IPS-11a (cell line): Measurements from ENCODE around the gene PUDP.
"Not testable (repeated sequence)": the region's sequence is repeated elsewhere in the genome, so short reads cannot be mapped to it uniquely, and the experiment has no call there.

Experiments used
- H3K4me3 ChIP-seq: one replicate; pipeline ENCODE4 v1.5.1; 2013; ENCODE audit warnings: low read depth, low read length, control low read depth

The PUDP gene

DNA sequence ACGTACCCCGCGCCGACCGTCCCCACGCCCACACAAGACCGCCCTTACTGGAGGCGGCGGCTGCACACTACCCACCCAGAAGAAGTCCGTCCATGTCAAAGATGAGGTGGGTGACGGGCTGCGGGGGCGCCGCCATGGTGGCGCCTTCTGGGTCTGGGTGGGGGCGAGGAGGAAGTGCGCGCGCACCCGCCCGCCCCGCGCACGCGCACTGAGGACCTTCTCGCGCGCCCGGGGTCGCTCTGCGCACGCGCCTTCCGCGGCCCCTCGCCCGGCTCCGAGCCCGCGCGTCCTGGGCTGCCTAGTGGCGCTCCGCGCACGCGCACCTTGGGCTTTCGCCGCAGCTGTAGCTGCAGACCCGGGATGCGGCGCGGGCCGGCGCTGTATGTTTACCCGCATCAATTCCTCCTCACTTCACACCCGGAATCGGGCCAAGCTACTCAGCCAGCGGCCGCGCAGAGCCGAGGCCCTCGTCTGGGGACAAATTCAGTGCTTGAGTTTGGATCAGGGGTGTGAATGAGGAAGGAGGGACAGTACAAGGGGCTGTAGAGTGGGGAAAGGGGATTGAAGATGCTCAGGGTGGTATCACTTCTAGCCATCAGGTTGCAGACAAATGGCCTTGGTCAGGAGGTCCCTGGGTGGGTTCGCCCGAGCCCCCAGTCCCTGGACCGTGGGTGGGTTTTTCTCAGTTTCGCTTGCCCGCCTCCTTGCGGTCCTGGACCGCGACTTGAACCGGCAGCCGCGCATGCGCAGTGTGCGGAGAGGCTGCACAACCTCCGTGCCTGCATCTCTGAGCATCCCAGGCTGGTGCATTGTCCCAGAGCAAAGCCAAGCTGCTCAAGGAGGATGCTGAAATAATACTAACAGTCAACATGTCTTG lies at the start of gene PUDP:
Gene PUDP, minus strand, starts transcription at position 176 of the 877 bp plus-strand sequence. Its CDS starts 40 bp downstream, at position 136.
- H3K4me3 ChIP-seq: peak within 1 kb of the TSS; percentile 67

DNA sequence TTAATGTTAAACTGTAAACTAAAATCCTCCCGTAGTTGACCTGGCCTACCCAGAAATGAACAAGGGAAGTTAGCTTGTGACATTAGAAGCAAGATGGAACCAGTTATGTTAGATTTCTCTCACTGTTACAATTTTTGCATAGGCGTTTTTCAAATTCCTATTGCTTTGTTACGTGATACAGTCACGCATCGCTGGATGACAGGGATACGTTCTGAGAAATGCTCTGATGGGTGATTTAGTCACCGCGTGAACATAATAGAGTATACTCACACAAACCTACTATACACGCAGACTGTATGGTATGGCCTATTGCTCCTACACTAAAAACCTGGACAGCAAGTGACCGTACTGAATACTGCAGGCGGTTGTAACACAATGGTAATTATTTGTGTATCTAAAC lies 46.7 kb upstream of the PUDP start:
- H3K4me3 ChIP-seq: no peak overlapping the region

DNA sequence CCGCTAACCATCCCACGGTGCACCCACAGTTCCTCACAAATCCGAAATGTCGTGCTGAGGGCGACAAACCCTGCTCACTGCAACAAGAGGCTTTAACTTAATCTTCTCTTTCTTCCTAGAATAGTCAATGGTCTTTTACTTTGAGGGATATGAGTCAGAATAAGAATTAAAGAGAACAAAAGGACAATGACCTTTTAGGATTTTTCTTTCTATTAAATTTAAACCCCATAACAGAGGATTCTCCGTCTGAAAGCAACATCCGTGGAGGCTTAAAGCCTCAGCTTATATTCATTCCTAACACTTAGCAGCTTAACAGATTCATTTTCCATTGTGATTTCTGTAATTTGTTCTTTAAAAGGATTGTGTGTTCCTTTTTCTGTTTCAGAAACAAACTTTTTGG lies 44.9 kb upstream of the PUDP start:
- no peak overlapping the region for H3K4me3 ChIP-seq

DNA sequence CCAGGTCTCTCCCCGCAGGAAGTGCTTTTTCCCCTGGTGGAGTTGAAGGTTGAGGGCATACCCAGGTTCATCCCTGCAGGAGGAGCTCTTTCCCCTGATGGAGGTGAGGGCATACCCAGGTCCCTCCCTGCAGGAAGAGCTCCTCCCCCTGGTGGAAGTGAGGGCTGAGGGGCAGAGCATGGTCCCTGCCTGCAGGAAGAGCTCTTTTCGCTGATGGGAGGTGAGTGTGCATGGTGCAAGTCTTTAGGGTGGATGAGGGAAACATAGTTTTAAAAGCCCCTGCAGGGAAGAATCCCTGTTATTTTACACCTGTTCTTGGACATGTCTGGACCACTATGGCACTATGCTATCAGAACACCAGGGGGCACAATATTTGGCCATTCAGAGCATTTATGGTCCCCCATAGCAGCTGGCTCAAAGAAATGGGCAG lies 43.7 kb upstream of the PUDP start:
- no peak overlapping the region for H3K4me3 ChIP-seq

DNA sequence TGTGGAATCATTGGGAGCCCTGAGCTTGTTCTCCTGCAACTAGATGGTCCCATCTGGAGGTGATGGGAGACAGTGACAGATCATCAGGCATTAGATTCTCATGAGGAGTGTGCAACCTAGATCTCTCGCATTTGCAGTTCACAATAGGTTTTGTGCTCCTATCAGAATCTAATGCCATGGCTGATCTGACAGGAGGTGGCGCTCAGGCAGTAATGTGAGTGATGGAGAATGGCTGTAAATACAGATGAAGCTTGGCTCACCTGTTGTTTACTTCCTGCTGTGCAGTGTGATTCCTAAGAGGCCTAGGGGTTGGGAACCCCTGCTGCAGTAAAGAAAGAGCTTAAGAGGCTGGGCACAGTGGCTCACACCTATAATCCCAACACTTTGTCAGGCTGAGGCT lies 42.2 kb upstream of the PUDP start:
- no peak overlapping the region for H3K4me3 ChIP-seq

DNA sequence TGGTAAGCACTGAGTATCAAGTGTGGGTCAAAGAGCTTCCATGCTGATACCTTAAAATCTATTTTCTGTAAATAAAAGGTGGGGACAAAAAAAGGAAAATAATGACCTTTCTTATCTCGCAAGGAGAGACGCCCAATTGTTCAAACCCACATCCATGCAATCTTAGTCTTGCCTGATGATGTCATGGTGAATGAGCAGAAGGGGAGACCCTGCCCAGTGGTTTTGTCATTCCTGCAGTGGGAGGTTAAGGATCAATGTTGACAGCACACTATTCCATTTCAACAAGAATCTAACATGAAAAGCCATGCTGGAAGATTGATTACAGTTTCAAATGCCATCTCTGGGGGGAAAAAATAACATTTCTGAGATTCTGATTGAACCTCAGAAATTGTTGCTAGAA lies 40.7 kb upstream of the PUDP start:
- H3K4me3 ChIP-seq: no peak overlapping the region

DNA sequence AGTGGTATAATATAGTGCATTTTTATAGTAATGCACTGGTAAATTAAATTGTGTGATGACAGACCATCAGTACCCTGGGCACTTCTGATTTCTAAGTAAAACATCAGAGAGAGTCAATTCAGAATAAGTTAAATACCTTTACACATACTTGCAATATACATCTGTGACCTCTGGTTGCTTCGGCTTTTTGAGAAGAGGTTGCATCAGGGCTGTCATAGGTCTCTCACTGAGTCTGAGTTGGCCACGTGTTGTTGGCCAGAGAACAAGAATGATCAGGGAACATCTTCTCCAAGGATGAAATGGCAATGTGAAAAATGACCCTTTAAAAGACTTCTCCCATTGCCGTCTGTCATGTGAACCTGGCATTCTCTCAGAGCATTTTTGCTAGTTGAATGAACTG lies 36.9 kb upstream of the PUDP start:
- H3K4me3 ChIP-seq: no peak overlapping the region

DNA sequence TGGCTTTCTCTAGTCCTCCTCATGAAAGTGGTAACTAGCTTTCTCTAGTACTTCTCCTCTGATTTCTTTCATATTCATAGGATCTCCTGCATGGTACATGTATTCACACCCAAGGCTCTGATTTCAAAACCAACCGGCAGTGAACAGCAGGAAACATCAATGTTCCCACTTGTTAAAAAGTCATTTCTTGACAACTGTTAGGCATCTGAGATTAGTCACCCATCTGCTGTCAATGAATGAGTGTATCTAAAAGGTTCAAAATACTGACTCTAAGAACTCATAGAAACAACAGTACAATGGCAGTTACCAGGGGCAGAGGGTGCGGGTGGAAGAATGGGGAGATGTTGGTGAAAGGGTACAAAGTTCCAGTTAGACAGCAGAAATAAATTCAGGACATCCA lies 31.5 kb upstream of the PUDP start:
- no peak overlapping the region for H3K4me3 ChIP-seq

DNA sequence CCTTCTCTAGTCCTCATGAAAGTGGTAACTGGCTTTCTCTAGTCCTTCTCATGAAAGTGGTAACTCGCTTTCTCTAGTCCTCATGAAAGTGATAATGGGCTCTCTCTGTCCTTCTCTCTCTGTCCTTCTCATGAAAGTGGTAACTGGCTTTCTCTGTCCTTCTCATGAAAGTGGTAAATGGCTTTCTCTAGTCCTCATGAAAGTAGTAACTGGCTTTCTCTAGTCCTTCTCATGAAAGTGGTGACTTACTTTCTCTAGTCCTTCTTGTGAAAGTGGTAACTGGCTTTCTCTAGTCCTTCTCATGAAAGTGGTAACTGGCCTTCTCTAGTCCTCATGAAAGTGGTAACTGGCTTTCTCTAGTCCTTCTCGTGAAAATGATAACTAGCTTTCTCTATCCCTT lies 30.9 kb upstream of the PUDP start:
- H3K4me3 ChIP-seq: not testable (repeated sequence)

DNA sequence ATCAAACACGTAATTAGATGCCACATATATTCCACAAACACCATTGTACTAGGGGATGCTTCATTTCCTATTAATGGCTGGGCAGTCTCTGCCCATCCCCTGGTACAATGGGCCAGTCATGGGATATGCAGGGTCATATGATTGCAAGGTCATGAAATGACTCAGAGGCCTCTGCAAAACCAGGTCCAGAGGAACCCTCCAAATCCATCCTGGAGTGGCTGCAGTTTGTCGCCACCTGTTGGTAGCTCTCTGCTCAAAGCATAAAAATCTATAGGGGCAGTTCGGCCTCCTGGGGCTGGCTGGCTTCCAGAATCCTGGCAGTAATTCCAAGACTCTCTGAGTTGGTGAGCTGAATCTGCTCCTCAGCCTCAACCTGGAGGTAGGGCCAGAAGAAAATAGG lies 22.9 kb upstream of the PUDP start:
- no peak overlapping the region for H3K4me3 ChIP-seq

DNA sequence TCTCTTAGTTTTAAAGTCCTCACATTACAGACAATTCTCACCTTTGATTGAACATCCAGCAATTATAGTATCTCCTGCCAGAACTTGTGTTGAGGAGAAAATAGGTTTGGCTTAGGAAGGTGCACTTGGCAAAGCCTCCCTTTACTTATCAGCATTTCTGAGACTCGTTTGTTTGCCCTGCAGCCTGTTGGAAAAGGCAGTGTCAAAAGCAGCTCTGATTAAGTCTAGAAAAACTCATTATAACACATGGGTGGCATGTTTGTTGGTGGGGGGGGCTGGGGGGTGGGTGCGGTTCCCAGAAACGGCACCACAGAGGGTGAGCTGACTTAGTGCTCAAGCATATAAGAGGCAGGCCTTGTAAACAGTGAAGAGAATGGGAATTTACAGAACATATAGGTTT lies 21.7 kb upstream of the PUDP start:
- no peak overlapping the region for H3K4me3 ChIP-seq

DNA sequence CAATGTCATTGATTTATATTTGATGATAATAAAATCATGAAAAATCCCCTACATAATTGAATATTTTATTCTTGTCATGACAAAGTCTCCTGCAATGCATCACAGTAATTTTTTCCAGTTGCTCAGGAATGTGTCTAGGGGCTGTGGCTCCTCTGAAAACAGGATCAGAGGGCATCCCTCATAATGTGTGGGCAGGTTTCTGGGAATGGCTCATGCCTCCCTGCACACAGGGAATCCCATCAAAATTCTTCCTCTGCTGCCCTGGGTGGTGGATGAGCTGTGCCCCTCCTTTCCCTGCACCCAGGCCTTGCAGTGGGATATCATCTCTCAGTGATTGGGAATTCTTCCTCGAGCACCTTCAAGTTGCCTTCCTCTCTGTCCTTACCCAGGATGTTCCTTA lies 20.4 kb upstream of the PUDP start:
- no peak overlapping the region for H3K4me3 ChIP-seq

DNA sequence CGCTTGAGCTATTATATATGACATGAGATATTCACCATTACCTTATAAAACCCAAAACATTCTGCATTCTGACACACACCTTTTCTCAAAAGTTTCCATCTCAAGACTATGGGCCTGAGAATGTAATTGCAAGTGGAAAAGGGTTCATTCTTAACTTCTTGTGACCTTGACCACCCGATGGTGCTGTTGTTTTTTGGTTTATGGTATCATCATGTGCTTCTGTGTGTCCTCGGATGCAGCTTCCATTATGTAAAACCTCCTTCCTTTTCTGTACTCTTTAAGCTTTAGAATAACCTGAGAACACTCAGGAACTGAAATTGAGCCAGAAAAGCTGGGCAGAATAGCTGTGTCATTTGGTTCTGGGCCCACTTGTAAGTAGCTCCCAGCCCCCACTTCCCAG lies 16.2 kb upstream of the PUDP start:
- H3K4me3 ChIP-seq: no peak overlapping the region

DNA sequence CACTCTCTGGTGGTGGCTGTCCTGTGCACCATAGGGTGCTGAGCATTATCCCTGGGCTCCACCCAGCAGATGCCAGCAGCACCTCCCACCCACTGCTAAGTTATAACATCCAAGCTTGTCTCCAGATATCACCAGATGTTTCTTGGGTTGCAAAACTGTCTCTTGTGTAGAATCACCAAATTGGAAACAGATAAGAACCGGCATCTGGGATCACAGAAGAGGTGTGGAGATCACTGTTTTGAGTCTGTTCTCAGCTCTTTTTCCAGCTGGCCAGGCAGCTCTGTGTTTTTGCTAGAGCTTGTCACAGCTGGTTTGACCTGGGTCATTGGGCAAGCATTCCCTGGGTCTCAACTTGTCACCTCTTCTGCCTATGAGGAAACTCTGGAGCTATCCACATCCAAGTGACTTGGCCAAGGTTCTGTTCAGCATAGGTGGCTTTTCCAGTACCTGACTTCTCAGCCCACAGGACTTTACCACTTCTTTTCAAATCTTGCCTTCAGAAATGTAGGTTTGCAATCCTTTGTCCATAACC lies 15.3 kb upstream of the PUDP start:
- H3K4me3 ChIP-seq: no peak overlapping the region

DNA sequence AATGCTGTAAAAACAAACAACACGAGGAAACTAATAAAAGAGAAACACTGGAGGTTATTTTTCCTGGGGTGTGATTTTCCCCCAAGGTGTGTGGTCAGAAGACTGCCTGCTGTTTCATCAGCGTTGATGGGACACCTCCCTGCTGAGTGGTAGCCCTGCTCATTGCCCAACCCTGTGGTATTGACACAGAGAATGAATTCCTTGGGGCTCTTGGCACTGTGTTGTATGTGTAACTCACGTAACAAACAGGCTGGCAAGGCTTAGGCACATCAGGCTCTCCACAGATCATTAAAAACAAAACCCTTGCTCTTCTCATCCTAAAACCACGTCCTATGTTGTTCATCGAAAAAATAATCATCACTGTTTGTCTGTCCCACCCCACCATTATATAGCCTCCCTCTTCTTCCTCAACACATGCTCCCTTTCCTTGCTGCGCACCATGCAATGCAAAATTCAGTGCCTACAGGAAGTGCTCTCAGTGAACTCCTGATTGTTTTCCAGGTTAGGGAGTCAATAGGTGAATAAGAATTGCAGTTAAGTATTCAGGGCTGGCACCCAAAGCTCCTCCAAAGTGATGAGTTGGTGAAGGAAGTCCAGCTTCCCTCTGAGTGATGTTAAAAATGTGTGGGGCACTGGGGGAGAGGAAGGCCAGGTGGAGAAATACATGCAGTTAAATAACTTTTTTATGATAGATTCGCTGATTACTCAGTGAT lies 11.4 kb upstream of the PUDP start:
- H3K4me3 ChIP-seq: no peak overlapping the region

DNA sequence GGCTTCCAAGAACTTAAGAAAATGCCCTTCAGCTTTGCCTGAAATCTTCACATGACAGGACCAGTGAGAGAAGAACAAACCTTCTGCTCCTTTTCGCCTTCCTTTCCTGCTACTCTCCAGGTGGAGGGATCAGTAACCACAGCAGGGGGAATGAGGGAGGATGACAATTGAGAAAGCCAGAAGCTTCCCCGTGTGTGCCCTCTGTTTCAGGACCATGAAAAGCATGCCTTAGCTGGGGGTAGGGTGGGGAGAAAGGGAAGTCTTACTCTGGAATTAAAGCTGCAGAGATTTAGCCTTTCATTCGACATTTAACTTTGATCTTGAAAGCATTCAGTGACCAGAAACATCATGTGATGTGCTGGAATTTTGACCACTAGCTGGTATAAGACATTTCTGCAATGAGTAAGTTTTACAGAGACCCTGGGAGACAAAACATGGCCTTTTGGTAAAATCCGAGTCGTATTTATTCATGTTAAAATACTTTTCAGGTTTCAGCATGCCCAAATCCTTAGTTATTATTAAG lies 10.6 kb upstream of the PUDP start:
- H3K4me3 ChIP-seq: no peak overlapping the region

DNA sequence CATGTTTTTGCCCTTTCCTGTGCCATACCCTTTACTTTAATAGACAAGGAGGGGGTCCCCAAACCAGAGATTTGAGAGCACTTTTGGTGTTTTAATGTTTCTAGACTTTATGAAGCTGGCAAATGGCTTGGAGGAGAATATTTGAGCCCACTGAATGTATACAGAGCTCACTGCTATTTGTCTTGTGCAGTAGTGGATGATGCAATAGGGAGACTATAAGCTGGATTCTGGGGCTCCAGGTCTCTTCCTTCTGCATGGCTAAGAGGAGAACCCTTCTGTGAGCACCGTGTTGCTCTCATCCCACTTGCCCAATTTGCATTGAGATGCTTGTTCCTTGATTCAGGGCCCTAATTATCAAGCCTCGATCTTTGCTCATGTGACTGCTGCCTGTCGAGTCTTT lies 8.9 kb upstream of the PUDP start:
- no peak overlapping the region for H3K4me3 ChIP-seq

DNA sequence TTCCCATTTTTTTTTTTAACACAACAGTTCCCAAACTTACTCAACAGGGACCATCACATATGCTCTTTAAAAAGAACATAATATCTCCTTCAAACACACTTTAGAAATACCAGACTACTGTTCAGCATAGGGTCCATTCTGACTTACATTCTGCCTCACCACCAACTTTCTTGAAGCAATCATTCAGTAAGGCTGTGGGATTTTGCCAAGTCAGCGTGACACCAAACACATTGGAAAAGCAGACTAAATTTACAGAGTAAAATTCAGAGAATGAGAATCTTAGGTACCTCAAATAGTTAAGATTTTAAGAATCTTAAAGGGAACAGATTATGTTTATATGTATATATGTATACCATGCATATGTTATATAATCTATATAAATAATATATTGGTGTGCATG lies 7.2 kb upstream of the PUDP start:
- no peak overlapping the region for H3K4me3 ChIP-seq

DNA sequence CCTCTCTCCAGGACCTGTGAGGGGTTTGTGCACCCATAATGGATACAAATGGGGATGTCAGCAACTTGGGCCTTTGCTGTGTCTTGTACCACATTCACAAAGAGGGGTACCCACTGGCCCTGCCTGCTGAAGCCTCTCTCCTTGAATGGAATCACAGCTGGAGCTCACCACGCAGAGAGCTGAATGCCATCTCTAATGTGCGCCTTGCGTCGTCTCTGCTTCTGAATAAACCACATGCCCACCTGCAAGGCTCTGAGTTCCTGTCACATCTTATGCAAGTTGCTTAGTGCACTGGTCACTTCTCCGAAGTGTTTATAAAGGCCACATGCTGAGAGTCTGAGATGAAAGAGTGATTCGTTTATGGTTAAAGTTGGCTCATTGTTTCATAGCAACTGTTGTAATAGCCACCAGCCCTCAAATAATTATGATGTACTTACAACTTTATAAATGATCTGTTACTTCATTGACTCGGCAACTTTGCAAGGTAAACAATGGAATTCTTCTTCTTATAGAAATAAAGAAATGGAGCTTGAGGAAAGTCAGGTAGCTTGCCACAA lies 6.2 kb upstream of the PUDP start:
- H3K4me3 ChIP-seq: no peak overlapping the region

DNA sequence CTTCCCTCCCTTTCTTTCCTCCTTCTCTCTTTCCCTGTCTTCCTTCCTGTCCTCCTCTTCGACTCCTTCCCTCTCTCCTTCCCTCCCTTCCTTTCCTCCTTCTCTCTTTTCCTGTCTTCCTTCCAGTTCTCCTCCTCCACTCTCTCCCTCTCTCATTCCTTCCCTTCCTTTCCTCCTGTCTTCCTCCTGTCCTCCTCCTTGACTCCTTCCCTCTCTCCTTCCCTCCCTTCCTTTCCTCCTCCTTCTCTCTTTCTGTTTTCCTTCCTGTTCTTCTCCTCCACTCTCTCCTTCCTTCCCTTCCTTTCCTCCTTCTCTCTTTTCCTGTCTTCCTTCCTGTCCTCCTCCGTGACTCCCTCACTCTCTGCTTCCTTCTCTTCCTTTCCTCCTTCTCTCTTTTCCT lies 5.3 kb upstream of the PUDP start:
- H3K4me3 ChIP-seq: no peak overlapping the region

DNA sequence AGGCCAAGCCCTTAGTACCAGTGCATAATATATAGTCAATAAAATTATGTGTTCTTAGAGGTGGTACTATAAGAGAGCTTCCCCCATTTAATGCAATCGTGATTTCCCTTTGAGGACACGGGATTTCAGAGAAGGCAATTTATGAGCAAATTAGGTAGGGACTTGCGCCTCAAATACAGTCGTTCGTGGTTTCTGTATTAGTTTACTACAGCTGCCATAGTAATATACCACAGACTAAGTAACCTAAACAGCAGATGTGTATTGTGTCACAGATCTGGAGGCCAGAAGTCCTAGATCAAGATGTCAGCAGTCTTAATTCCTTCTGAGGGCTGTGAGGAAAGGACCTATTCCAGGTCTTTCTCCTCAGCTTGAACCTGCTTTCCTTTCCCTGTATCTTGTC lies 1.5 kb upstream of the PUDP start:
- no peak overlapping the region for H3K4me3 ChIP-seq
